ENCODE measurements around the gene TAF4B.
"Not testable (repeated sequence)": the region's sequence is repeated elsewhere in the genome, so short reads cannot be mapped to it uniquely, and the experiment has no call there.

The TAF4B gene

GRCh38 chr18:26312199-26312598, 86.0 kb downstream of the TAF4B start:
- DNase-seq: no peak

- no peak for DNase-seq
Observed at GRCh38 chr18:26317398-26317797, 91.2 kb downstream of the TAF4B start.

- no peak for DNase-seq
Observed at GRCh38 chr18:26320686-26321085, 94.4 kb downstream of the TAF4B start.

GRCh38 chr18:26322890-26323653, 96.8 kb downstream of the TAF4B start:
- DNase-seq: no peak

- no peak for DNase-seq
Observed at GRCh38 chr18:26325771-26326170, 99.5 kb downstream of the TAF4B start.

GRCh38 chr18:26327062-26327461, 100.8 kb downstream of the TAF4B start:
- DNase-seq: no peak

GRCh38 chr18:26332991-26333390, 106.7 kb downstream of the TAF4B start:
- DNase-seq: no peak

GRCh38 chr18:26335156-26335555, 108.9 kb downstream of the TAF4B start:
- DNase-seq: no peak

- DNase-seq: no peak
Observed at GRCh38 chr18:26335571-26336487, 109.6 kb downstream of the TAF4B start.

- no peak for DNase-seq
Observed at GRCh38 chr18:26336572-26336971, 110.3 kb downstream of the TAF4B start.

GRCh38 chr18:26342646-26343045, 116.4 kb downstream of the TAF4B start:
- DNase-seq: no peak

GRCh38 chr18:26350961-26351360, 124.7 kb downstream of the TAF4B start:
- DNase-seq: no peak

- DNase-seq: no peak
Observed at GRCh38 chr18:26356045-26356785, 130.0 kb downstream of the TAF4B start.

GRCh38 chr18:26357960-26358359, 131.7 kb downstream of the TAF4B start:
- DNase-seq: no peak

GRCh38 chr18:26362021-26362420, 135.8 kb downstream of the TAF4B start:
- DNase-seq: no peak

- no peak for DNase-seq
Observed at GRCh38 chr18:26367425-26367824, 141.2 kb downstream of the TAF4B start.

- DNase-seq: no peak
Observed at GRCh38 chr18:26370037-26370436, 143.8 kb downstream of the TAF4B start.

- no peak for DNase-seq
Observed at GRCh38 chr18:26376105-26376504, 149.9 kb downstream of the TAF4B start.

GRCh38 chr18:26378701-26379100, 152.5 kb downstream of the TAF4B start:
- no peak for DNase-seq

- not testable (repeated sequence) for DNase-seq
Observed at GRCh38 chr18:26381555-26381954, 155.3 kb downstream of the TAF4B start.

- no peak for DNase-seq
Observed at GRCh38 chr18:26383454-26384270, 157.4 kb downstream of the TAF4B start.

- DNase-seq: no peak
Observed at GRCh38 chr18:26386002-26386401, 159.8 kb downstream of the TAF4B start.

All from stimulated activated CD4-positive, alpha-beta T cell treated with anti-CD3 and anti-CD28 coated beads, Interleukin-15, amount 100 ng/mL, for 24 hours (primary cell).